IPS-NIHi7 (cell line): ENCODE results near the gene TMEM164.
"Not testable (repeated sequence)": the region's sequence is repeated elsewhere in the genome, so short reads cannot be mapped to it uniquely, and the experiment has no call there.

Experiments
- DNase-seq: peaks from one replicate; pipeline ENCODE4 v3.0.0; 2012; ENCODE audit warnings: mixed read lengths; ENCODE audit errors: extremely low spot score

The TMEM164 gene

DNA sequence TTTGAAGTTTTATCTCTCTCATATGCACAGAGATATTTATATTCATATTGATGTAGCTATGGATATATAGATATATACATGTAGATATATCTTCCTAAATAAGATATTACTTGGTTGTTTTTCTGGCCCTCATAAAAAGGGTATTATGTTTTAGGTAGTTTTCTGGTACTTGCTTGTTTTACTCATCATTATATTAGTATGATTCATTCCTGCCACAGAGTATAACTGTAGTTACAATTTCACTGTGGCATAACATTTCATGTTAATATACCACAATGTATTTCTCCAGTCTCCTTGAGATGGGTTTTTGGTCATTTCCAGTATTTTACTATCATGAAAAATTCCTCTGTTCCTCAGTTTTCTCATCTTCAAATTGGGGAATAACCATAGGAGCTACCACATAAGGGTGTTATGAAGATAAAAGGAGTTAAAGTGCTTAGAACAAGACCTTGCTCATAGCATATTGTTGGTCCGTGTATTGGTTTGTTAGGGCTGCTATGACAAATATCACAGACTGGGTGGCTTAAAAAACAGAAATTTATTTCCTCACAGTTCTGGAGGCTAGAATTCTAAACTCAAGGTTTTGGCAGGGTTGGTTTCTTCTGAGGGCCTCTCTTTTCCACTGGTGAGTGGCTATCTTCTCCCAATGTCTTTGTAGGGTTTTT lies 129.7 kb downstream of the TMEM164 start:
- no peak for DNase-seq

- DNase-seq = no peak
Measured at GRCh38 chrX:110133735-110134370, 130.9 kb downstream of the TMEM164 start.

DNA sequence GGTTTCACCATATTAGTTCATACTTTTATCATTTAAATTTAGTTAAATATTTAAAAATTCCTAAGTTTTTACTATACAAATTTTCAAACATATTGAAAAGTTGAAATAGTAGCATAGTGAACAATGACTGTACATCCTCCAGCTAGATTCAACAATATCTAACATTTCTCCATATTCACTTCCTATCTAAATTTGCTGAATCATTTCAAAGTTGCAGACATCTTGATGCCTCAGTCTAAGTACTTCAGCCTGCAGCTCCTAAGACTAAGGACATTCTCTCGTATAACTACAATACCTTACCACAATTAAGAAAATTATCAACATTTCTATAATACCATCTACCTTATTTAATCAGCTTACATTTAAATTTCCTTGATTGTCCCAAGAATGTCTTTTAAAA lies 132.7 kb downstream of the TMEM164 start:
- DNase-seq = no peak

- no peak for DNase-seq
Measured at GRCh38 chrX:110136136-110136535, 133.2 kb downstream of the TMEM164 start.

GRCh38 chrX:110138557-110138956 lies 135.6 kb downstream of the TMEM164 start:
- DNase-seq = no peak

- peak; percentile 31 for DNase-seq
Measured at GRCh38 chrX:110139172-110139571, 136.3 kb downstream of the TMEM164 start.

GRCh38 chrX:110142096-110142495 lies 139.2 kb downstream of the TMEM164 start:
- no peak for DNase-seq

GRCh38 chrX:110143454-110144210 lies 140.7 kb downstream of the TMEM164 start:
- no peak for DNase-seq

DNA sequence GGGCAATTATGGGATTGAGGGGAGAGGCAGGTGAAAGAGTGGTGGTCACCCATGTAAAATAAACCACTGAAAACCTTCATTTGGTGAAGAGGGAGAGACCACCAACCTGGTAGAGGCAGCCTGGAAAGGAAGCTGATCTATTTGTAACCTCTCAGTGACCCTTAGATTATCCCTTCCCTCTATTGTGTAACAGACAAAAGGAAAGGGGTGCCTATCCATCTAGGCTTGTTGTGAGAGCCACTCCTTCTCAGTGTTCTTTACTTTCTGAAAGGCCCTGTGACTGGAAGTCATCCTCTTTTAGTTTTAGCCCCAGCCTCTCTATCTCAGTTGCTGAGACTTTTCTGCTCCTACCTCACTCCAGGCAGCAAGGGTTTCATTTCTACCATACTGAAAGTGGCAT lies 142.4 kb downstream of the TMEM164 start:
- DNase-seq = no peak

DNA sequence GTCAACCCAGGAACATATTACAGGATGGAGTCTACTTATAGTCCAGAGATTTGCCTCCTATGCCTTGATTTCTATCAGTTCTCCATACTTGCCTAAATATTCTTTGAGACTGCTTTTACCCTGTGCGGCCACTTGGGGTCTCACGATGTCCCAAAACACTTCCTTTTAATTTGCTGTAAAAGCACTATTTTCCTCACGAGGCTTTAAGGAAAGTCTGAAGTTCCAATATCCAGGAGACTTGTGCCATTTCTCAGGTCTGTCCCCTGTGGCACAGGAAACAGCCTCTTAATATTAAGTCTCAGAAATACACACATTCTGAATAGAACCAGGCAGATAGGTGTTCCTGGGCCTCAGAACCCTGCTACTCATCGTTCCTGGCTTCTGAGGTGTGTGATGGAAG lies 142.9 kb downstream of the TMEM164 start:
- peak; percentile 44 for DNase-seq

DNA sequence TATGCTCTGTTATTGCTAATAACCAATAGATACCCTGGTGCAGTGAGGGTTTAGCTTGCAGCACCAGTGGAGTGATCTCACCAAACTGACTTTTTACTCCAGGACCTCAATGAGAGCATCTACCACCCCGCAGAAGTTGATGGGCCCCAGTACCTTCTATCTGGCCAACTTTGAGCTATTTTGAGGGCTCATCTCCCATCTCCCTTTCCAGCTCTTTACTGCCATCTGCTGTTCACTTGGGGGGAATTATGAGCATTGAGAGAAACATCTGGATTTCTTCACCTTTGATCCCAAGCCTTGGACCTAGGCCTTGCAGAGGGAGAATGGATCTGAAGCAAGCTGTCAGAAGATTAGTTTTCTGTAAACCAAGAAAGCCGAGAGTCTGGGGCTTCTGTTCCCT lies 143.6 kb downstream of the TMEM164 start:
- DNase-seq = peak; percentile 78

- DNase-seq = no peak
Measured at GRCh38 chrX:110153244-110153643, 150.3 kb downstream of the TMEM164 start.

DNA sequence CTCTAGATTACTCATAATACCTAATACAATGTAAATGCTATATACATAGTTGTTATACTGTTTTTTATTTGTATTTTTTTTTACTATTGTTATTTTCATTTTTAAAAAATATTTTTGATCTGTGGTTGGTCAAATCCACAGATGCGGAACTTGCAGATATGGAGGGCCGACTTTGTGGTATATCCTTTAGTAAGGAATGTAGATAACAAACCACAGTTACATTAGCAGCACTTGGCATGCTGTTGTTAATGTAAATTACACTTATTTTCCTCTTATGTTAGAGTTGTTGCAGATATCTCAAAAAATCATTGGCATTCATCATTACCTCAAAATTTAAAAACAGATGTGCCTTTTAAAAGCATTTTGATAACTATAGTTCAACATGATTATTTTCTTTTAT lies 151.0 kb downstream of the TMEM164 start:
- DNase-seq = no peak

DNA sequence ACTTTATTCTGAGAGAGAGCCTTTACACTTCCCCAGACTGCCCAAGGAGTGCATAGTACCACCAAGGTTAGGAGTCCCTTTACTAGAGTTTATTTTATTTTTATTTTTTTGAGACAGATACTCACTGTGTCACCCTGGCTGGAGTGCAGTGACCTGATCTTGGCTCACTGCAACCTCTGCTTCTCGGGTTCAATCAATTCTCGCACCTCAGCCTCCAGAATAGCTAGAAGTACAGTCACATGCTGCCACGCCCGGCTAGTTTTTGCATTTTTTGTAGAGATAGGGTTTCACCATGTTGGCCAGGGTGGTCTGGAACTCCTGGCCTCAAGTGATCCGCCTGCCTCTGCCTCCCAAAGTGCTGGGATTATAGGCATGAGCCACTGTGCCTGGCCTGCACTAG lies 151.4 kb downstream of the TMEM164 start:
- DNase-seq = not testable (repeated sequence)

DNA sequence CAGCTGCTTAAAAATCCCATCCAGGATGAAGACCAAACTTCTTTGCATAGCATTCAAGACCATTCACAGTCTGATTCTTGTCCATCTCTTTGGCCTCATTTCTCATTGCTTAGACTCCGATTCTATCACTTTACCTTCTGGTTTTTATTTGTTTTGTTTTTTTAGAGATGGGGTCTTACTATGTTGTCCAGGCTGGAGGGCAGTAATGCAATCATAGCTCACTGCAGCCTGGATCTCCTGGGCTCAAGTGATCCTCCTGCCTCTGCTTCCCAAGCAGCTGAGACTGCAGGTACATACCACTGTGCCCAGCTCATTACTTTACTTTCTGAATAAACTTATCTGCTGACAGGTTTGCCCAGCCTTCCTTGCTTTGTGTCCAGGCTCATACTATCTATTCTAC lies 152.8 kb downstream of the TMEM164 start:
- DNase-seq = no peak

GRCh38 chrX:110156167-110156754 lies 153.3 kb downstream of the TMEM164 start:
- DNase-seq = no peak

DNA sequence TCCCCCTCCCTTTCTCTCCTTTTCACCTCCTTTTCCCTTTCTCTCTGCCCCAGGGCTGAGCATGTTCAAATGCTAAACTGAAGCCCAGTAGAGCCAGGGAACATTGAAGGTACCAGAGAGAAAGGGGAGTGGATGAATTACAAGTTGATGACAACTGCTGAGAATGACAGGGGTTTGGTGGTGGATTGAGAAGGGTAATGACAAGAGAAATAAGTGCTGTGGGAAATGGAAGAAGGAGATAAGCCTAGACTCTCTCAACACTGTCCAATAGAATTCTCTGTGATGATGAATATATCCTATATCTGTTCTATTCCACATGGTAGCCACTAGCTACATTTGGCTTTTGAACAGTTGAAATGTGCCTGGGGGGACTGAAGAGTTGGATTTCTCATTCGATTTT lies 154.5 kb downstream of the TMEM164 start:
- DNase-seq = no peak

GRCh38 chrX:110159235-110159634 lies 156.3 kb downstream of the TMEM164 start:
- DNase-seq = no peak

DNA sequence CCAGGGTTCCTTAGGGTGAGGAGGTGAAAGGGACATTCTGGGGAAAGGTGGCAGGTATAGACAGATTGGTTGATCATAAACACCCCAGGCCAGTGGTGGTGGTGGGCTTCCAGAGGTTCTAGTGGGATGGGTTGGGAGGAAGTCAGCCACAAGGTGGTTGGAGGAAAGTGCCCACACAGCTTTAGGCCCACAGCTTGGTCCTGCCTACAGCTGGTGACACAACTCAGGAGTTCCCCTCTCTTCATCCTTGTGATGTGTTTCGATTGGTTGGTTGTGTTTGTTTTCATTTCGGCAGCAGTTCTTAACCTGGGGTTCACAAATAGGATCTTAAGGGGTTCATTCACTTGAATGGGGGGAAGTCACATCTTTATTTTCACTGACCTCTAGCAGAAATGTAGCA lies 157.0 kb downstream of the TMEM164 start:
- no peak for DNase-seq

DNA sequence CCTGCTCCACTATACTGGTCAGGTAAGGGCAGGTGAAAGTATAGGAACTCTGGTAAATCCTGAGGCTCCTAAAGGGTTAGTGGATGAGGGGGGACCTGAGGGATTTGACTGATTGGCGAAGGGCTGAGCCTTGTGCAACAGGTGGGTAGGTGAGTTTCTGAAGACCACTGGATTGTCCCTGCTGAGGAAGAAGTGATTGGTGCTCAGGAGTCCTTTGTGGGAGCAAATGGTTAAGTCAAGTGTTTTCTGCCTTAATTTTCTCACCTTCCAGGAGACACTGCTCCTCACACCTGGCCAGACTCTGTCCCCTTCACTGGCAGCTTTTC lies 158.4 kb downstream of the TMEM164 start:
- no peak for DNase-seq

DNA sequence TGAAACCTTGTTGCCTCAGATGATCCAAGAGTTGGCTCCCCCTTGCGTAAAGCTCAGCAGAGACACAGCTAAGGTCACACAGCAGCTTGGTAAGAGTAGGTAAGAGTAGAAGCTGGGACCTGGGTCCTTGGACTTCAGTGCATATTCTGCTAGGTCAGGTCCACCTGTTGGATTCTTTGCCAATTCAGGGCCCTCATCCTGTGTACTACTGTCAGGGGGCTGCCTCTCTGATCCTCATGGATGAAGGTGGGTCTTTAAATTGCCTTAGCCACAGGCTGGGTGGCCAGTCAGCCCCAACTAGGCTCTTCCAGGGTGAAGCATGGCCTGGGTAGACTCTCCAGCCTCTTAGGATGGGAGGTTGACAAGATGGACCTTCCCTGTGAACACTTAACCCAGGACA lies 159.2 kb downstream of the TMEM164 start:
- no peak for DNase-seq

GRCh38 chrX:110162867-110163266 lies 160.0 kb downstream of the TMEM164 start:
- no peak for DNase-seq

- no peak for DNase-seq
Measured at GRCh38 chrX:110163488-110163887, 160.6 kb downstream of the TMEM164 start.
